Measurements from ENCODE around the gene XYLT1. TPM values are rescaled to one million over a fixed set of nuclear protein-coding genes. Genes with fewer than 3 reads are reported as not detected.

XYLT1 gene
- total and polyA plus RNA-seq, 9 of the 15 experiments (the other 6 are each of a cell fraction or from before 2014, with no cell fraction given) = 0.03 to 0.09 (median 0.08) TPM; not detected in 6

GRCh38 chr16:17504050-17504449 lies 33.3 kb upstream of the XYLT1 start:
- POLR2A ChIA-PET = no interaction called here
- in situ Hi-C loops (cut with MboI) = no loop called here

GRCh38 chr16:17503331-17503730 lies 32.6 kb upstream of the XYLT1 start:
- intact Hi-C loops (cut with micrococcal nuclease) = no loop called here
- no peaks in the 10 kb centered on the region for H4K20me1 ChIP-seq (replicated peaks; ENCODE audit: control insufficient read depth, insufficient read depth, low read length)
- FAIRE-seq (no peak), ATAC-seq (no peak), DNase-seq (ENCODE audit: extremely low read depth in 1 of 4, low spot score in 3 of 4) (no peak)
- ChIA-PET CTCF (ENCODE audit: low intra/inter-chr PET ratio) (no interaction called here), POLR2A (no interaction called here)
- H3K9me3 ChIP-seq (replicated peaks; ENCODE audit: control insufficient read depth, insufficient read depth, low read depth, low read length) = no peaks in the 10 kb centered on the region
- H3K27ac ChIP-seq (ENCODE audit: extremely low read depth, low read depth, low read length) = no peak overlapping the region
- no peaks in the 10 kb centered on the region for H3K4me1 ChIP-seq (replicated peaks in 1 of 2; ENCODE audit: control insufficient read depth in 2 of 2, insufficient read depth in 2 of 2, low read length in 2 of 2)
- H3K9ac ChIP-seq (ENCODE audit: insufficient read depth in 1 of 2, low read depth in 2 of 2, low read length in 2 of 2) = no peak overlapping the region
- H3K4me3 ChIP-seq = no peak overlapping the region
- BruUV-seq (replicated peaks) = no TSS peak
- WGBS (ENCODE audit: insufficient coverage, low coverage, missing lambda C conversion rate) = 0% methylated on average over 5 of the region's 5 CpGs
- no peak overlapping the region for H2AFZ ChIP-seq (ENCODE audit: low read depth, low read length)
- in situ Hi-C loops (cut with MboI) = no loop called here
- no peaks in the 10 kb centered on the region for H3K9me1 ChIP-seq (ENCODE audit: control insufficient read depth, insufficient read depth, low read length)
- H3K79me2 ChIP-seq (ENCODE audit: control insufficient read depth, insufficient read depth, low read length) = no peaks in the 10 kb centered on the region
- H3K27me3 ChIP-seq (ENCODE audit: control insufficient read depth in 2 of 2, insufficient read depth in 2 of 2, low read length in 2 of 2) = peaks cover 0 to 6% of the 10 kb centered on the region in 2 experiments; a peak in 2 of 5 replicates
- H3K4me2 ChIP-seq (ENCODE audit: insufficient read depth, low read length) = no peak overlapping the region
- H3K36me3 ChIP-seq (ENCODE audit: control insufficient read depth, insufficient read depth, low read length) = no peaks in the 10 kb centered on the region
- no peak for TF ChIP-seq NONO (IDR thresholded peaks at IDR 0.05; ENCODE audit: low read depth in 2 of 2, low read length in 1 of 2)
- TF ChIP-seq NCOR1 (IDR thresholded peaks at IDR 0.05) = no peak
- TF ChIP-seq ZNF609 (CRISPR knock-in tag; IDR thresholded peaks at IDR 0.05; ENCODE audit: borderline replicate concordance) = no peak
- TF ChIP-seq CLOCK (CRISPR knock-in tag; IDR thresholded peaks at IDR 0.05; ENCODE audit: borderline replicate concordance) = no peak
- no peak for TF ChIP-seq GTF2A2 (tag; IDR thresholded peaks at IDR 0.05)

More at GRCh38 chr16:17504050-17504449, 33.3 kb upstream of the XYLT1 start:
- intact Hi-C loops (cut with micrococcal nuclease) = no loop called here
- CTCF ChIA-PET (ENCODE audit: low intra/inter-chr PET ratio) = no interaction called here
- BruUV-seq (replicated peaks) = no TSS peak
- Histone ChIP-seq H4K20me1 (replicated peaks; ENCODE audit: control insufficient read depth, insufficient read depth, low read length) (no peaks in the 10 kb centered on the region), H3K27me3 (ENCODE audit: control insufficient read depth in 2 of 2, insufficient read depth in 2 of 2, low read length in 2 of 2) (peaks cover 0 to 9% of the 10 kb centered on the region in 2 experiments; a peak in 2 of 5 replicates), H2AFZ (ENCODE audit: low read depth, low read length) (no peak overlapping the region), H3K4me2 (ENCODE audit: insufficient read depth, low read length) (no peak overlapping the region), H3K79me2 (ENCODE audit: control insufficient read depth, insufficient read depth, low read length) (no peaks in the 10 kb centered on the region), H3K36me3 (ENCODE audit: control insufficient read depth, insufficient read depth, low read length) (no peaks in the 10 kb centered on the region), H3K27ac (ENCODE audit: extremely low read depth, low read depth, low read length) (no peak overlapping the region), H3K4me3 (no peak overlapping the region), H3K4me1 (replicated peaks in 1 of 2; ENCODE audit: control insufficient read depth in 2 of 2, insufficient read depth in 2 of 2, low read length in 2 of 2) (no peaks in the 10 kb centered on the region), H3K9me3 (replicated peaks; ENCODE audit: control insufficient read depth, insufficient read depth, low read depth, low read length) (no peaks in the 10 kb centered on the region), H3K9me1 (ENCODE audit: control insufficient read depth, insufficient read depth, low read length) (no peaks in the 10 kb centered on the region), H3K9ac (ENCODE audit: insufficient read depth in 1 of 2, low read depth in 2 of 2, low read length in 2 of 2) (no peak overlapping the region)
- TF ChIP-seq EHMT2 (IDR thresholded peaks at IDR 0.05) (no peak), RBM25 (IDR thresholded peaks at IDR 0.05; ENCODE audit: low read depth, low read length, severe bottlenecking) (peak; percentile 85)
- no peak for ATAC-seq
- FAIRE-seq = no peak
- no peak for DNase-seq (ENCODE audit: extremely low read depth in 1 of 4, low spot score in 3 of 4)
- WGBS (ENCODE audit: insufficient coverage, low coverage, missing lambda C conversion rate) = 0% methylated on average over 2 of the region's 2 CpGs

Data from K562 (cell line).